PC-3 (cell line): ENCODE measurements around the gene TDP2. TPM values are rescaled to one million over a fixed set of nuclear protein-coding genes. Genes with fewer than 3 reads are reported as not detected.

Experiments used
- ATAC-seq: fragments of 200-7000 bp; cut with Tn5 transposase; 2 replicates; pipeline ENCODE4 v1.9.1; 2020; ENCODE audit warnings: mild to moderate bottlenecking, moderate library complexity
- BruUV-seq: library from RNA; stranded (reverse); fragments of 400-500 nt; replicated peaks from 2 replicates; lab custom pipeline; 2021; lab: Mats Ljungman, UMichigan
- CTCF ChIA-PET: fragments of 300-600 bp; sonication (Branson Sonifier 250); formaldehyde crosslinking; loops from one replicate; lab custom pipeline; 2022; ENCODE audit warnings: antibody characterized with exemption; lab: Charles Lee
- POLR2A ChIA-PET: fragments of 300-600 bp; sonication (Branson Sonifier 250); formaldehyde crosslinking; loops from one replicate; lab custom pipeline; 2022; ENCODE audit warnings: antibody characterized with exemption; ENCODE audit not compliant: unreplicated experiment; lab: Charles Lee
- DNase-seq: peaks from one replicate; pipeline ENCODE4 v3.0.0-alpha.2; 2015
- H2AFZ ChIP-seq: fragments of 300-600 bp; sonication (generic); 2 replicates; pipeline ENCODE4 v1.6.0; 2016; ENCODE audit warnings: antibody characterized with exemption, low read length
- H3F3A ChIP-seq: fragments of 300-600 bp; sonication (generic); one replicate; pipeline ENCODE4 v1.6.0; 2017; ENCODE audit warnings: antibody characterized with exemption, low read length, control low read depth, mild to moderate bottlenecking; ENCODE audit not compliant: unreplicated experiment
- H3K27ac ChIP-seq: fragments of 300-600 bp; sonication (generic); 2 replicates; pipeline ENCODE4 v1.5.1; 2016; ENCODE audit warnings: mild to moderate bottlenecking, low read length
- H3K27me3 ChIP-seq: fragments of 300-600 bp; sonication (generic); 2 replicates; pipeline ENCODE4 v1.6.1; 2016; ENCODE audit warnings: low read length, mixed read lengths
- H3K36me3 ChIP-seq: fragments of 300-600 bp; sonication (generic); 2 replicates; pipeline ENCODE4 v1.6.1; 2016; ENCODE audit warnings: low read depth, mixed run types, low read length, mixed read lengths
- H3K4me1 ChIP-seq: fragments of 300-600 bp; sonication (generic); 2 replicates; pipeline ENCODE4 v1.5.1; 2016; ENCODE audit warnings: low read length; ENCODE audit not compliant: insufficient read depth
- H3K4me2 ChIP-seq: fragments of 300-600 bp; sonication (generic); 2 replicates; pipeline ENCODE4 v1.6.0; 2016; ENCODE audit warnings: low read length
- H3K4me3 ChIP-seq: fragments of 300-600 bp; sonication (generic); 2 replicates; pipeline ENCODE4 v1.5.1; 2016; ENCODE audit warnings: mild to moderate bottlenecking, low read length, mixed read lengths
- H3K79me2 ChIP-seq: fragments of 300-600 bp; sonication (generic); 2 replicates; pipeline ENCODE4 v1.6.1; 2017; ENCODE audit warnings: low read length, mixed read lengths
- H3K9ac ChIP-seq: fragments of 300-600 bp; sonication (generic); 2 replicates; pipeline ENCODE4 v1.6.0; 2016; ENCODE audit warnings: mild to moderate bottlenecking, low read length
- H3K9me2 ChIP-seq: fragments of 300-600 bp; sonication (generic); replicated peaks from 2 replicates; pipeline ENCODE4 v1.6.1; 2016; ENCODE audit warnings: mixed run types, low read length, mixed read lengths
- H3K9me3 ChIP-seq: fragments of 300-600 bp; sonication (generic); 2 replicates; pipeline ENCODE4 v1.6.1; 2016; ENCODE audit warnings: low read length, mixed read lengths
- H4K20me1 ChIP-seq: fragments of 300-600 bp; sonication (generic); 2 replicates; pipeline ENCODE4 v1.6.1; 2016; ENCODE audit warnings: low read length, mixed read lengths
- CTCF ChIP-seq: fragments of 300-600 bp; sonication (generic); conservative IDR thresholded peaks from 2 replicates; pipeline ENCODE4 v1.5.1; 2017; ENCODE audit warnings: antibody characterized with exemption, low read depth, mild to moderate bottlenecking, low read length
- EZH2 ChIP-seq: fragments of 300-600 bp; sonication (generic); IDR thresholded peaks from one replicate; pipeline ENCODE4 v1.6.1; 2017; ENCODE audit warnings: antibody characterized with exemption, mild to moderate bottlenecking, low read length; ENCODE audit not compliant: unreplicated experiment
- EZH2phosphoT487 ChIP-seq: fragments of 300-600 bp; sonication (generic); IDR thresholded peaks from 2 replicates; pipeline ENCODE4 v1.6.1; 2018; ENCODE audit warnings: mild to moderate bottlenecking, antibody characterized with exemption, low read length, borderline replicate concordance
- intact Hi-C: fragments of 100-400 bp; cut with micrococcal nuclease; formaldehyde crosslinking; loops from 2 replicates; pipeline ENCODE4 v1.9.0; 2023
- total RNA-seq: library from RNA; depleted of rRNA; stranded (reverse); fragments of >200 nt; gene quantifications from 2 replicates; pipeline ENCODE4 v1.2.3, GENCODE V29; 2014

The TDP2 gene
- total RNA-seq, 1 experiment from 2014 or later = 20.6 TPM

GRCh38 chr6:24692848-24693592 is 26.3 kb upstream of the TDP2 start:
- Histone ChIP-seq H3K9ac (no peak overlapping the region), H4K20me1 (no peaks in the 10 kb centered on the region), H3K4me3 (no peak overlapping the region), H3K36me3 (no peaks in the 10 kb centered on the region), H3K79me2 (no peaks in the 10 kb centered on the region), H3K9me3 (no peaks in the 10 kb centered on the region), H3K27me3 (no peaks in the 10 kb centered on the region), H3K4me2 (no peak overlapping the region), H3K9me2 (no peaks in the 10 kb centered on the region), H3F3A (no peaks in the 10 kb centered on the region), H2AFZ (no peak overlapping the region), H3K27ac (no peak overlapping the region), H3K4me1 (no peaks in the 10 kb centered on the region)
- no TSS peak for BruUV-seq
- ChIA-PET CTCF (no interaction called here), POLR2A (no interaction called here)
- no peak for DNase-seq
- TF ChIP-seq CTCF (no peak), EZH2phosphoT487 (no peak), EZH2 (no peak)
- ATAC-seq = no peak
- intact Hi-C loops = no loop called here

GRCh38 chr6:24692415-24692814 is 25.7 kb upstream of the TDP2 start:
- ChIA-PET POLR2A (no interaction called here), CTCF (no interaction called here)
- TF ChIP-seq EZH2phosphoT487 = no peak
- no peak for TF ChIP-seq CTCF
- no peak for TF ChIP-seq EZH2
- Histone ChIP-seq H3K36me3 (no peaks in the 10 kb centered on the region), H3K4me1 (no peaks in the 10 kb centered on the region), H3K27ac (no peak overlapping the region), H3K27me3 (no peaks in the 10 kb centered on the region), H3K9me2 (no peaks in the 10 kb centered on the region), H3F3A (no peaks in the 10 kb centered on the region), H3K4me2 (no peak overlapping the region), H3K4me3 (no peak overlapping the region), H3K79me2 (no peaks in the 10 kb centered on the region), H4K20me1 (no peaks in the 10 kb centered on the region), H2AFZ (no peak overlapping the region), H3K9ac (no peak overlapping the region), H3K9me3 (no peaks in the 10 kb centered on the region)
- BruUV-seq = no TSS peak
- DNase-seq (no peak), ATAC-seq (no peak)
- intact Hi-C loops = no loop called here

DNA sequence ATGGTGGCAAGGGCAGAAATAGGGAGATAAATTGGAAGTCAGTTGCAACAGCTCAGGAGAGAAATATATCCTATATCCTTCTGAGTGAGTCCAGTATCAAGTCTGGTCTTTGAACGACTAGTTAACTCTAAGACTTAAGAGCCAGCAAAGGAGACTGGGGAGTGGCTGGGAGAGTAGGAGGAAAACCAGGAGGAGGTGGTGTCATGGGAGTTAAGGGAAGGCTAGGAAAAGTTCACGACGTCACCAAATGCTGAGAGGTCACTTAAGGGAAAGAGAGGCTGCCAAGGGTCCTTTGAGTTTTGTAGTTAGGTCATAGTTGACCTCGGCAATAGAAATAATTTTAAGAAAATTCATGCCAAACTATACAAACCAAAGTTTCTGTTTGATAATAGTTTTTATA is 25.3 kb upstream of the TDP2 start:
- no peak for ATAC-seq
- CTCF ChIA-PET = no interaction called here
- POLR2A ChIA-PET = no interaction called here

More for the DNA sequence above, 25.3 kb upstream of the TDP2 start:
- H3K4me1 ChIP-seq = no peaks in the 10 kb centered on the region
- DNase-seq = no peak
- H3K9me3 ChIP-seq = no peaks in the 10 kb centered on the region
- intact Hi-C loops = no loop called here
- no peak overlapping the region for H3K4me2 ChIP-seq
- no peaks in the 10 kb centered on the region for H3K27me3 ChIP-seq
- H3F3A ChIP-seq = no peaks in the 10 kb centered on the region
- no peaks in the 10 kb centered on the region for H3K79me2 ChIP-seq
- BruUV-seq = no TSS peak
- no peak overlapping the region for H3K27ac ChIP-seq
- TF ChIP-seq EZH2 (no peak), EZH2phosphoT487 (no peak), CTCF (no peak)
- H3K4me3 ChIP-seq = no peak overlapping the region
- H4K20me1 ChIP-seq = no peaks in the 10 kb centered on the region
- H2AFZ ChIP-seq = no peak overlapping the region
- H3K9me2 ChIP-seq = no peaks in the 10 kb centered on the region
- H3K9ac ChIP-seq = no peak overlapping the region
- no peaks in the 10 kb centered on the region for H3K36me3 ChIP-seq
